IPS-15b (cell line): ENCODE measurements around the gene TNFRSF25.
"Not testable (repeated sequence)": the region's sequence is repeated elsewhere in the genome, so short reads cannot be mapped to it uniquely, and the experiment has no call there.

Experiments used
- H3K27me3 ChIP-seq: one replicate; pipeline ENCODE4 v1.6.1; 2013; ENCODE audit warnings: low read length; ENCODE audit not compliant: control insufficient read depth, insufficient read depth
- H3K36me3 ChIP-seq: one replicate; pipeline ENCODE4 v1.6.1; 2013; ENCODE audit warnings: low read length; ENCODE audit not compliant: control insufficient read depth, insufficient read depth
- H3K4me1 ChIP-seq: one replicate; pipeline ENCODE4 v1.6.1; 2013; ENCODE audit warnings: mild to moderate bottlenecking, low read length; ENCODE audit not compliant: control insufficient read depth, insufficient read depth
- H3K4me3 ChIP-seq: one replicate; pipeline ENCODE4 v1.5.1; 2013; ENCODE audit warnings: low read depth, low read length
- H3K9ac ChIP-seq: one replicate; pipeline ENCODE4 v1.6.1; 2013; ENCODE audit warnings: low read depth, mild to moderate bottlenecking, low read length
- H3K9me3 ChIP-seq: one replicate; pipeline ENCODE4 v1.6.1; 2013; ENCODE audit warnings: mild to moderate bottlenecking, low read length; ENCODE audit not compliant: control insufficient read depth, insufficient read depth

The TNFRSF25 gene

GRCh38 chr1:6450943-6451373 lies 15.0 kb downstream of the TNFRSF25 start:
- no peaks in the 10 kb centered on the region for H3K9me3 ChIP-seq
- peaks cover 5% of the 10 kb centered on the region for H3K27me3 ChIP-seq
- no peaks in the 10 kb centered on the region for H3K36me3 ChIP-seq
- no peak overlapping the region for H3K4me3 ChIP-seq
- no peaks in the 10 kb centered on the region for H3K4me1 ChIP-seq
- no peak overlapping the region for H3K9ac ChIP-seq

- not testable (repeated sequence) for H3K9ac ChIP-seq, H3K36me3 ChIP-seq, H3K27me3 ChIP-seq, H3K9me3 ChIP-seq, H3K4me3 ChIP-seq, H3K4me1 ChIP-seq
Observed at GRCh38 chr1:6450486-6450885, 15.5 kb downstream of the TNFRSF25 start.

GRCh38 chr1:6450005-6450450 lies 15.9 kb downstream of the TNFRSF25 start:
- Histone ChIP-seq H3K9ac (no peak overlapping the region), H3K9me3 (no peaks in the 10 kb centered on the region), H3K4me1 (no peaks in the 10 kb centered on the region), H3K36me3 (no peaks in the 10 kb centered on the region), H3K27me3 (peaks cover 5% of the 10 kb centered on the region), H3K4me3 (no peak overlapping the region)

- Histone ChIP-seq H3K4me3 (peak overlapping the region; percentile 53), H3K9me3 (no peaks in the 10 kb centered on the region), H3K4me1 (no peaks in the 10 kb centered on the region), H3K36me3 (no peaks in the 10 kb centered on the region), H3K27me3 (peaks cover 5% of the 10 kb centered on the region), H3K9ac (no peak overlapping the region)
Observed at GRCh38 chr1:6448749-6449631, 17.0 kb downstream of the TNFRSF25 start.

- H3K4me1 ChIP-seq: no peaks in the 10 kb centered on the region
- no peak overlapping the region for H3K9ac ChIP-seq
- no peaks in the 10 kb centered on the region for H3K36me3 ChIP-seq
- peak overlapping the region; percentile 53 for H3K4me3 ChIP-seq
- peaks cover 3% of the 10 kb centered on the region for H3K27me3 ChIP-seq
- no peaks in the 10 kb centered on the region for H3K9me3 ChIP-seq
Observed at GRCh38 chr1:6447818-6448748, 17.9 kb downstream of the TNFRSF25 start.

- Histone ChIP-seq H3K9ac (no peak overlapping the region), H3K4me1 (no peaks in the 10 kb centered on the region), H3K4me3 (peak overlapping the region; percentile 53), H3K27me3 (peaks cover 3% of the 10 kb centered on the region), H3K9me3 (no peaks in the 10 kb centered on the region), H3K36me3 (no peaks in the 10 kb centered on the region)
Observed at GRCh38 chr1:6447016-6447817, 18.8 kb downstream of the TNFRSF25 start.

- peaks cover 3% of the 10 kb centered on the region for H3K27me3 ChIP-seq
- H3K4me3 ChIP-seq: peak overlapping the region; percentile 53
- no peaks in the 10 kb centered on the region for H3K9me3 ChIP-seq
- H3K4me1 ChIP-seq: no peaks in the 10 kb centered on the region
- no peaks in the 10 kb centered on the region for H3K36me3 ChIP-seq
- no peak overlapping the region for H3K9ac ChIP-seq
Observed at GRCh38 chr1:6446665-6447015, 19.3 kb downstream of the TNFRSF25 start.

GRCh38 chr1:6445929-6446328 lies 20.0 kb downstream of the TNFRSF25 start:
- not testable (repeated sequence) for H3K9ac ChIP-seq, H3K4me3 ChIP-seq, H3K9me3 ChIP-seq, H3K4me1 ChIP-seq, H3K36me3 ChIP-seq
- peaks cover 10% of the 10 kb centered on the region for H3K27me3 ChIP-seq

GRCh38 chr1:6445062-6445763 lies 20.8 kb downstream of the TNFRSF25 start:
- Histone ChIP-seq H3K4me3 (no peak overlapping the region), H3K9ac (no peak overlapping the region), H3K4me1 (no peaks in the 10 kb centered on the region), H3K9me3 (no peaks in the 10 kb centered on the region), H3K27me3 (peaks cover 11% of the 10 kb centered on the region), H3K36me3 (no peaks in the 10 kb centered on the region)

GRCh38 chr1:6444377-6444776 lies 21.6 kb downstream of the TNFRSF25 start:
- Histone ChIP-seq H3K36me3 (no peaks in the 10 kb centered on the region), H3K9me3 (no peaks in the 10 kb centered on the region), H3K4me3 (no peak overlapping the region), H3K9ac (peak overlapping the region; percentile 60), H3K27me3 (peaks cover 13% of the 10 kb centered on the region), H3K4me1 (no peaks in the 10 kb centered on the region)
